Neural cell (in vitro differentiated cells): ENCODE data around the gene XIRP2. TPM values are rescaled to one million over a fixed set of nuclear protein-coding genes. Genes with fewer than 3 reads are reported as not detected.

Experiments used
- H2AFZ ChIP-seq: fragments of 200-600, 300-800 bp; sonication (generic), shearing (Covaris generic); 2 replicates; pipeline ENCODE4 v1.6.0; 2014; ENCODE audit warnings: low read depth, mild to moderate bottlenecking, antibody characterized with exemption, low read length, moderate library complexity
- H3F3A ChIP-seq: fragments of 200-600 bp; shearing (Covaris generic); 2 replicates; pipeline ENCODE4 v1.6.1; 2016; ENCODE audit warnings: mild to moderate bottlenecking, moderate library complexity, mixed read lengths, antibody characterized with exemption, low read length; ENCODE audit not compliant: insufficient read depth, poor library complexity, severe bottlenecking
- H3K27ac ChIP-seq: fragments of 200-600, 300-800 bp; sonication (generic), shearing (Covaris generic); 2 replicates; pipeline ENCODE4 v1.5.1; 2014; ENCODE audit warnings: mild to moderate bottlenecking, low read length, moderate library complexity
- H3K27me3 ChIP-seq: fragments of 300-800, 200-600 bp; sonication (generic), shearing (Covaris generic); 2 replicates; pipeline ENCODE4 v1.6.0; 2014; ENCODE audit warnings: mild to moderate bottlenecking, low read depth, low read length, moderate library complexity; ENCODE audit not compliant: insufficient read depth
- H3K36me3 ChIP-seq: fragments of 300-800, 200-600 bp; sonication (generic), shearing (Covaris generic); 2 replicates; pipeline ENCODE4 v1.5.1; 2014; ENCODE audit warnings: mild to moderate bottlenecking, antibody characterized with exemption, low read length, moderate library complexity; ENCODE audit not compliant: insufficient read depth
- H3K4me2 ChIP-seq: fragments of 300-800, 200-600 bp; sonication (generic), shearing (Covaris generic); 2 replicates; pipeline ENCODE4 v1.6.0; 2014; ENCODE audit warnings: mild to moderate bottlenecking, low read length
- H3K4me3 ChIP-seq: fragments of 300-800, 200-600 bp; sonication (generic), shearing (Covaris generic); 2 replicates; pipeline ENCODE4 v1.5.1; 2014; ENCODE audit warnings: mild to moderate bottlenecking, low read length, moderate library complexity
- H3K79me2 ChIP-seq: fragments of 200-600 bp; shearing (Covaris generic); replicated peaks from 2 replicates; pipeline ENCODE4 v1.6.0; 2014; ENCODE audit warnings: mild to moderate bottlenecking, low read length, moderate library complexity; ENCODE audit not compliant: insufficient read depth
- H3K9ac ChIP-seq: fragments of 300-800, 200-600 bp; sonication (generic), shearing (Covaris generic); 2 replicates; pipeline ENCODE4 v1.6.1; 2016; ENCODE audit warnings: mild to moderate bottlenecking, low read length, mixed read lengths
- H3K9me2 ChIP-seq: fragments of 200-600 bp; shearing (Covaris generic); 2 replicates; pipeline ENCODE4 v1.6.1; 2016; ENCODE audit warnings: mild to moderate bottlenecking, low read length, mixed read lengths; ENCODE audit not compliant: insufficient read depth
- H3K9me3 ChIP-seq: fragments of 200-600, 300-800 bp; sonication (generic), shearing (Covaris generic); 2 replicates; pipeline ENCODE4 v1.6.1; 2016; ENCODE audit warnings: mild to moderate bottlenecking, mixed run types, low read length, moderate library complexity, mixed read lengths
- H4K20me1 ChIP-seq: fragments of 200-600 bp; shearing (Covaris generic); 2 replicates; pipeline ENCODE4 v1.6.1; 2016; ENCODE audit warnings: mild to moderate bottlenecking, mixed run types; ENCODE audit not compliant: insufficient read depth
- EP300 ChIP-seq: fragments of 450-650 bp; conservative IDR thresholded peaks from 2 replicates; pipeline ENCODE4 v1.6.1; 2014; ENCODE audit warnings: antibody characterized with exemption, mild to moderate bottlenecking, moderate library complexity; ENCODE audit not compliant: poor library complexity, severe bottlenecking
- EZH2 ChIP-seq: fragments of 200-600, 300-800 bp; shearing (Covaris generic), sonication (generic); IDR thresholded peaks from 2 replicates; pipeline ENCODE4 v1.6.1; 2014; ENCODE audit warnings: antibody characterized with exemption, low read length, borderline replicate concordance, mild to moderate bottlenecking; ENCODE audit not compliant: insufficient read depth, poor library complexity, severe bottlenecking
- MXI1 ChIP-seq: fragments of 450-650 bp; conservative IDR thresholded peaks from 2 replicates; pipeline ENCODE4 v1.6.1; 2014; ENCODE audit warnings: antibody characterized with exemption, mild to moderate bottlenecking; ENCODE audit not compliant: poor library complexity, severe bottlenecking
- POLR2AphosphoS5 ChIP-seq: IDR thresholded peaks from 2 replicates; pipeline ENCODE4 v1.6.1; 2012
- RAD21 ChIP-seq: fragments of 450-650 bp; conservative IDR thresholded peaks from 2 replicates; pipeline ENCODE4 v1.6.1; 2014; ENCODE audit warnings: antibody characterized with exemption, mild to moderate bottlenecking, moderate library complexity
- SMC3 ChIP-seq: fragments of 450-650 bp; conservative IDR thresholded peaks from 2 replicates; pipeline ENCODE4 v1.6.1; 2014; ENCODE audit warnings: antibody characterized with exemption, mild to moderate bottlenecking, moderate library complexity; ENCODE audit not compliant: poor library complexity
- TAF1 ChIP-seq: IDR thresholded peaks from 2 replicates; pipeline ENCODE4 v1.6.1; 2012; ENCODE audit warnings: low read depth
- polyA plus RNA-seq: library from polyadenylated mRNA; depleted of rRNA; stranded (reverse); fragments of >200 nt; gene quantifications from 2 replicates; pipeline ENCODE4 v1.2.3, GENCODE V29; 2014
- TF ChIP-seq, protein P1 (sequence below): fragments of 450-650 bp; IDR thresholded peaks from 2 replicates; pipeline ENCODE4 v1.5.1; 2014; ENCODE audit warnings: antibody characterized with exemption, mild to moderate bottlenecking, moderate library complexity; ENCODE audit not compliant: poor library complexity, severe bottlenecking
- TF ChIP-seq, protein P2 (sequence below): IDR thresholded peaks from 2 replicates; pipeline ENCODE4 v1.6.1; 2012; ENCODE audit warnings: borderline replicate concordance

XIRP2 gene
- polyA plus RNA-seq, 1 donor from 2014 or later = not detected

DNA sequence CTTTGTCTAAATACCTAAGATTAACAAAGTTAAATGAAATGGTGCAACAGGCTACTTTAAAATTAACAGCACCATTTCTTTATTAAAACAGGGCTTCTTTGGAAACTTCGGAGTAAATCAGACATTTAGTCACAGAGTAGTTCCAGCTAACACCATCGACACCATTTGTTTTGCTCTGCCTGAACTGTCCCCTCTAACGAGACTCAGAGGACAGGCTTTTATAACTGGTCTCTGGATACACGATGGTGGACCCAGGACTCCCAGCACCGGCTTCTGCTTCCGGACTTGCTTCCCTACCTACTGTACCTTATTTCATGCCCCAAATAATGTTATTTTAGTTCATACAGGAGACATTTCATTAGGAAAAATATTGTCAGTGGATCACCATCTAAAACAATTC is 252.1 kb downstream of the XIRP2 start:
- Histone ChIP-seq H3K36me3 (no peaks in the 10 kb centered on the region), H2AFZ (no peak overlapping the region), H3K4me2 (no peak overlapping the region), H3K9ac (no peak overlapping the region), H3K9me2 (no peaks in the 10 kb centered on the region), H3F3A (no peaks in the 10 kb centered on the region), H3K9me3 (no peaks in the 10 kb centered on the region), H3K27me3 (no peaks in the 10 kb centered on the region), H3K4me3 (no peak overlapping the region), H3K27ac (no peak overlapping the region), H3K79me2 (no peaks in the 10 kb centered on the region), H4K20me1 (no peaks in the 10 kb centered on the region)
- no peak for TF ChIP-seq MXI1
- TF ChIP-seq, protein P1, sequence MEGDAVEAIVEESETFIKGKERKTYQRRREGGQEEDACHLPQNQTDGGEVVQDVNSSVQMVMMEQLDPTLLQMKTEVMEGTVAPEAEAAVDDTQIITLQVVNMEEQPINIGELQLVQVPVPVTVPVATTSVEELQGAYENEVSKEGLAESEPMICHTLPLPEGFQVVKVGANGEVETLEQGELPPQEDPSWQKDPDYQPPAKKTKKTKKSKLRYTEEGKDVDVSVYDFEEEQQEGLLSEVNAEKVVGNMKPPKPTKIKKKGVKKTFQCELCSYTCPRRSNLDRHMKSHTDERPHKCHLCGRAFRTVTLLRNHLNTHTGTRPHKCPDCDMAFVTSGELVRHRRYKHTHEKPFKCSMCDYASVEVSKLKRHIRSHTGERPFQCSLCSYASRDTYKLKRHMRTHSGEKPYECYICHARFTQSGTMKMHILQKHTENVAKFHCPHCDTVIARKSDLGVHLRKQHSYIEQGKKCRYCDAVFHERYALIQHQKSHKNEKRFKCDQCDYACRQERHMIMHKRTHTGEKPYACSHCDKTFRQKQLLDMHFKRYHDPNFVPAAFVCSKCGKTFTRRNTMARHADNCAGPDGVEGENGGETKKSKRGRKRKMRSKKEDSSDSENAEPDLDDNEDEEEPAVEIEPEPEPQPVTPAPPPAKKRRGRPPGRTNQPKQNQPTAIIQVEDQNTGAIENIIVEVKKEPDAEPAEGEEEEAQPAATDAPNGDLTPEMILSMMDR = no peak
- TF ChIP-seq POLR2AphosphoS5 = no peak
- no peak for TF ChIP-seq RAD21

DNA sequence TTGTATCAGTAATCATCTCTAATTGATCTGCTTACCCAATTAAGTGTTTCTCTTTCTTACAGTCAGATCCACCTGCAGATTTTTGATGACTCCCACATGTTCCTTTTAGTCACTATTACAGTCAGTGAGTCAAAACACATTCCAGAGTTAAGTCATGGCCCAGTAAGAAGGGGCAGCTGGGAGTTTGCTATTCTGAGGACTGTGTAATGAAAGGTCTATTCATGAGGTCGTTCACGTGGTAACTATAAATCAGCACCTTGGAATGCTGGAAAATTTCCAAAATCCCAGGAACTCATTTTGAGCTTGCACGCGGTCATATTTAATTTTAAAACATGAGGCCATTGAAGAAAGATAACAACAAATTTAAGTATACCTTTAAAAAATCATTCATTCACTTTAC is 252.5 kb downstream of the XIRP2 start:
- TF ChIP-seq TAF1 = no peak
- TF ChIP-seq EP300 = no peak
- TF ChIP-seq MXI1 = no peak
- no peak for TF ChIP-seq EZH2
- TF ChIP-seq SMC3 = no peak
- TF ChIP-seq, protein P1 = no peak
- no peak for TF ChIP-seq POLR2AphosphoS5
- TF ChIP-seq, protein P2, sequence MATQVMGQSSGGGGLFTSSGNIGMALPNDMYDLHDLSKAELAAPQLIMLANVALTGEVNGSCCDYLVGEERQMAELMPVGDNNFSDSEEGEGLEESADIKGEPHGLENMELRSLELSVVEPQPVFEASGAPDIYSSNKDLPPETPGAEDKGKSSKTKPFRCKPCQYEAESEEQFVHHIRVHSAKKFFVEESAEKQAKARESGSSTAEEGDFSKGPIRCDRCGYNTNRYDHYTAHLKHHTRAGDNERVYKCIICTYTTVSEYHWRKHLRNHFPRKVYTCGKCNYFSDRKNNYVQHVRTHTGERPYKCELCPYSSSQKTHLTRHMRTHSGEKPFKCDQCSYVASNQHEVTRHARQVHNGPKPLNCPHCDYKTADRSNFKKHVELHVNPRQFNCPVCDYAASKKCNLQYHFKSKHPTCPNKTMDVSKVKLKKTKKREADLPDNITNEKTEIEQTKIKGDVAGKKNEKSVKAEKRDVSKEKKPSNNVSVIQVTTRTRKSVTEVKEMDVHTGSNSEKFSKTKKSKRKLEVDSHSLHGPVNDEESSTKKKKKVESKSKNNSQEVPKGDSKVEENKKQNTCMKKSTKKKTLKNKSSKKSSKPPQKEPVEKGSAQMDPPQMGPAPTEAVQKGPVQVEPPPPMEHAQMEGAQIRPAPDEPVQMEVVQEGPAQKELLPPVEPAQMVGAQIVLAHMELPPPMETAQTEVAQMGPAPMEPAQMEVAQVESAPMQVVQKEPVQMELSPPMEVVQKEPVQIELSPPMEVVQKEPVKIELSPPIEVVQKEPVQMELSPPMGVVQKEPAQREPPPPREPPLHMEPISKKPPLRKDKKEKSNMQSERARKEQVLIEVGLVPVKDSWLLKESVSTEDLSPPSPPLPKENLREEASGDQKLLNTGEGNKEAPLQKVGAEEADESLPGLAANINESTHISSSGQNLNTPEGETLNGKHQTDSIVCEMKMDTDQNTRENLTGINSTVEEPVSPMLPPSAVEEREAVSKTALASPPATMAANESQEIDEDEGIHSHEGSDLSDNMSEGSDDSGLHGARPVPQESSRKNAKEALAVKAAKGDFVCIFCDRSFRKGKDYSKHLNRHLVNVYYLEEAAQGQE = no peak
- TF ChIP-seq RAD21 = no peak
- Histone ChIP-seq H4K20me1 (no peaks in the 10 kb centered on the region), H3K4me3 (no peak overlapping the region), H3K79me2 (no peaks in the 10 kb centered on the region), H2AFZ (no peak overlapping the region), H3K36me3 (no peaks in the 10 kb centered on the region), H3K27me3 (no peaks in the 10 kb centered on the region), H3K9ac (no peak overlapping the region), H3K27ac (no peak overlapping the region), H3K9me3 (no peaks in the 10 kb centered on the region), H3F3A (no peaks in the 10 kb centered on the region), H3K9me2 (no peaks in the 10 kb centered on the region), H3K4me2 (no peak overlapping the region)
